Suprapubic skin (tissue), 4 donors: Measurements from ENCODE around the gene AMOTL2.

ENCODE experiments used
- CTCF ChIP-seq, 2 donors: fragments of 200-600 bp in 1 of 2; fragments of 450-650 bp in 1 of 2; sonication (generic) in 1 of 2; IDR thresholded peaks; one replicate each; pipeline ENCODE4 v1.5.1; 2016 to 2019; ENCODE audit warnings: antibody characterized with exemption in 2 of 2, mild to moderate bottlenecking in 1 of 2, moderate library complexity in 1 of 2
- EP300 ChIP-seq: sonication (generic); formaldehyde crosslinking; IDR thresholded peaks from one replicate; pipeline ENCODE4 v1.6.1; 2017; ENCODE audit warnings: antibody characterized with exemption
- POLR2A ChIP-seq, 2 donors: fragments of 450-650 bp; IDR thresholded peaks; one replicate each; pipeline ENCODE4 v1.6.1; 2017; ENCODE audit warnings: antibody characterized with exemption in 2 of 2, mild to moderate bottlenecking in 2 of 2, moderate library complexity in 2 of 2
- POLR2AphosphoS5 ChIP-seq, 3 donors: sonication (generic); formaldehyde crosslinking; IDR thresholded peaks; one replicate each; pipeline ENCODE4 v1.6.1; 2017; ENCODE audit warnings: antibody characterized with exemption in 3 of 3

GRCh38 chr3:134370611-134371531, 3.4 kb downstream of the AMOTL2 start:
- TF ChIP-seq POLR2A (IDR thresholded peaks at IDR 0.05) (no peak), CTCF (IDR thresholded peaks at IDR 0.05) (no peak), EP300 (no peak), POLR2AphosphoS5 (IDR thresholded peaks at IDR 0.05) (no peak)
